Thymus (tissue), 11 donors: ENCODE data around the gene ZNF708. TPM values are rescaled to one million over a fixed set of nuclear protein-coding genes. Genes with fewer than 3 reads are reported as not detected.
"Not testable (repeated sequence)": the region's sequence is repeated elsewhere in the genome, so short reads cannot be mapped to it uniquely, and the experiment has no call there.

Experiments
- DNase-seq, 9 donors: peaks; one replicate each; pipeline ENCODE4 v3.0.0-alpha.2; 2013; ENCODE audit warnings: low spot score in 9 of 9, low read depth in 6 of 9, missing footprints in 1 of 9
- H3K27ac ChIP-seq, 2 donors: one replicate each; pipeline ENCODE4 v1.5.1; 2013; ENCODE audit warnings: control low read depth in 1 of 2, low read depth in 1 of 2, low read length in 1 of 2, mild to moderate bottlenecking in 1 of 2, moderate library complexity in 1 of 2
- H3K27me3 ChIP-seq, 2 donors: one replicate each; pipeline ENCODE4 v1.5.1; 2013; ENCODE audit warnings: low read length in 1 of 2; ENCODE audit not compliant: control insufficient read depth in 2 of 2, insufficient read depth in 1 of 2
- H3K36me3 ChIP-seq, 2 donors: one replicate each; pipeline ENCODE4 v1.5.1; 2013; ENCODE audit warnings: low read length in 1 of 2, mild to moderate bottlenecking in 1 of 2, moderate library complexity in 1 of 2; ENCODE audit not compliant: control insufficient read depth in 2 of 2, insufficient read depth in 2 of 2
- H3K4me1 ChIP-seq, 2 donors: one replicate each; pipeline ENCODE4 v1.5.1; 2013; ENCODE audit warnings: low read length in 2 of 2; ENCODE audit not compliant: control insufficient read depth in 2 of 2, insufficient read depth in 2 of 2
- H3K4me3 ChIP-seq, 2 donors: one replicate each; pipeline ENCODE4 v1.5.1; 2013; ENCODE audit warnings: low read length in 2 of 2, control low read depth in 1 of 2, mild to moderate bottlenecking in 1 of 2
- H3K9me3 ChIP-seq, 2 donors: one replicate each; pipeline ENCODE4 v1.5.1; 2013; ENCODE audit warnings: low read length in 1 of 2, mild to moderate bottlenecking in 1 of 2; ENCODE audit not compliant: control insufficient read depth in 2 of 2, insufficient read depth in 1 of 2
- WGBS: extraction: QIAGEN DNeasy Blood & Tissue Kit; methylation state at CpG from one replicate; pipeline ENCODE4 v1.1.7; 2013; 5-methylcytosine and 5-hydroxymethylcytosine counted together
- polyA plus RNA-seq: library from polyadenylated mRNA; stranded (reverse); fragments of 200-250 nt; gene quantifications from one replicate; pipeline ENCODE4 v1.2.3, GENCODE V29; 2013
- total RNA-seq: library from RNA; stranded (reverse); fragments of 120-200 nt; gene quantifications from one replicate; pipeline ENCODE4 v1.2.4, GENCODE V29; 2013
- donor health status: healthy.

Gene ZNF708
- total and polyA plus RNA-seq, 2 donors: 11.6 to 14.4 TPM

DNA sequence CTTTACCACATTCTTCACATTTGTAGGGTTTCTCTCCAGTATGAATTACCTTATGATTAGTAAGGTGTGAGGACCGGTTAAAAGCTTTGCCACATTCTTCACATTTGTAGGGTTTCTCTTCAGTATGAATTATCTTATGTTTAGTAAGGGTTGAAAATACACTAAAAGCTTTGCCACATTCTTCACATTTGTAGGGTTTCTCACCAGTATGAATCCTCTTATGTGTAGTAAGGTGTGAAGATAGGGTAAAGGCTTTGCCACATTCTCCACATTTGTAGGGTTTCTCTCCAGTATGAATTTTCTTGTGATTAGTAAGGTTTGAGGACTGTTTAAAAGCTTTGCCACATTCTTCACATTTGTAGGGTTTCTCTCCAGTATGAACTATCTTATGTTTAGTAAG is 35.4 kb downstream of the ZNF708 start:
- not testable (repeated sequence) for H3K4me1 ChIP-seq, H3K36me3 ChIP-seq
- 98% methylated on average over 1 of the region's 1 CpG for WGBS

DNA sequence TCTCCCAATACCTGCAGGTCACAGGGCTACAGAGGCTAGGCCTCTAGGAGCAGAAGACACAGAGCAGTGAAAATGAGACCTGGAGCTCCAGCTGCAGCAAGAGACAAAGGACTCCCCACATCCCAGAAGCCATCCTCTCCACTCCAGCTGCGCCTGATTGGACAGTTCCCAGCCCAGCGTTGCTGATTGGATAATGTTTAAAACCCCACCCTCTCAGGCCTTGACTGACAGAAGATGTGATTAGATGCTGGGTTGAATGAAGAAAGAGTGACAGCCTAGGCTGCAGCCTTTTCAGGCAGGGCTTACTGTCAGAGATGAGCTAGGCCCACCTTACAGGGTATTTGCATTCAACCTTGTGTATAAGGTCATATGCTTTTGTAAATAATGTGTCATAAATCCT is 59.4 kb downstream of the ZNF708 start:
- no peak overlapping the region for H3K4me3 ChIP-seq
- DNase-seq: no peak
- H3K4me1 ChIP-seq: no peaks in the 10 kb centered on the region
- peaks cover 1 to 33% of the 10 kb centered on the region in 2 donors for H3K9me3 ChIP-seq
- no peak overlapping the region for H3K27ac ChIP-seq
- WGBS: 94% methylated on average over 2 of the region's 2 CpGs
- no peaks in the 10 kb centered on the region for H3K27me3 ChIP-seq
- no peaks in the 10 kb centered on the region for H3K36me3 ChIP-seq

More for the DNA sequence above, 35.4 kb downstream of the ZNF708 start:
- H3K4me3 ChIP-seq, H3K27ac ChIP-seq, H3K27me3 ChIP-seq, DNase-seq: not testable (repeated sequence)
- peaks cover 2 to 11% of the 10 kb centered on the region in 2 donors for H3K9me3 ChIP-seq

DNA sequence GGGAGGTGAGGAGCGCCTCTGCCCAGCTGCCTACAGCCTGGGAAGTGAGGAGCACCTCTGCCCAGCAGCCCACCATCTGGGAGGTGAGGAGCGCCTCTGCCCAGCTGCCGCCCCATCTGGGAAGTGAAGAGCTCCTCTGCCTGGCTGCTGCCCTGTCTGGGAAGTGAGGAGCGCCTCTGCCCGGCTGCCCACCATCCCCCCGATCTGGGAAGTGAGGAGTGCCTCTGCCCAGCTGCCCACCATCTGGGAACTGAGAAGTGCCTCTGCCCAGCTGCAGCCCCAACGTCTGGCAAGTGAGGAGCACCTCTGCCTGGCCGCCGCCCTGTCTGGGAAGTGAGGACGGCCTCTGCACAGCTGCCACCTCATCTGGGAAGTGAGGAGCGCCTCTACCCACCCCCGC is 64.3 kb downstream of the ZNF708 start:
- Histone ChIP-seq H3K27me3 (no peaks in the 10 kb centered on the region), H3K27ac (no peak overlapping the region), H3K36me3 (no peaks in the 10 kb centered on the region), H3K9me3 (peaks cover 3 to 45% of the 10 kb centered on the region in 2 donors), H3K4me1 (no peaks in the 10 kb centered on the region), H3K4me3 (no peak overlapping the region)
- DNase-seq: no peak
- 87% methylated on average over 12 of the region's 12 CpGs for WGBS

DNA sequence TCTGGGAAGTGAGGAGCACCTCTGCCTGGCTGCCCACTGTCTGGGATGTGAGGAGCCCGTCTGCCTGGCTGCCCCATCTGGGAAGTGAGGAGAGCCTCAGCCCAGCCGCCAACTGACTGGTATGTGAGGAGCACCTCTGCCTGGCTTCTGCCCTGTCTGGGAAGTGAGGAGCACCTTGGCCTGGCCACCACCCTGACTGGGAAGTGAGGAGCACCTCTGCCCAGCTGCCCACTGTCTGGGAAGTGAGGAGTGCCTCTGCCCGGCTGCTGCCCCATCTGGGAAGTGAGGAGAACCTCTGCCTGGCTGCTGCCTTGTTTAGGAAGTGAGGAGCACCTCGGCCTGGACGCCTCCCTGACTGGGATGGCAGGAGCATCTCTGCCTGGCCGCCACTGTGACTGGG is 64.8 kb downstream of the ZNF708 start:
- Histone ChIP-seq H3K4me1 (no peaks in the 10 kb centered on the region), H3K36me3 (no peaks in the 10 kb centered on the region), H3K27me3 (no peaks in the 10 kb centered on the region), H3K9me3 (peaks cover 2 to 44% of the 10 kb centered on the region in 2 donors), H3K4me3 (no peak overlapping the region), H3K27ac (no peak overlapping the region)
- no peak for DNase-seq
- 78% methylated on average over 6 of the region's 6 CpGs for WGBS

DNA sequence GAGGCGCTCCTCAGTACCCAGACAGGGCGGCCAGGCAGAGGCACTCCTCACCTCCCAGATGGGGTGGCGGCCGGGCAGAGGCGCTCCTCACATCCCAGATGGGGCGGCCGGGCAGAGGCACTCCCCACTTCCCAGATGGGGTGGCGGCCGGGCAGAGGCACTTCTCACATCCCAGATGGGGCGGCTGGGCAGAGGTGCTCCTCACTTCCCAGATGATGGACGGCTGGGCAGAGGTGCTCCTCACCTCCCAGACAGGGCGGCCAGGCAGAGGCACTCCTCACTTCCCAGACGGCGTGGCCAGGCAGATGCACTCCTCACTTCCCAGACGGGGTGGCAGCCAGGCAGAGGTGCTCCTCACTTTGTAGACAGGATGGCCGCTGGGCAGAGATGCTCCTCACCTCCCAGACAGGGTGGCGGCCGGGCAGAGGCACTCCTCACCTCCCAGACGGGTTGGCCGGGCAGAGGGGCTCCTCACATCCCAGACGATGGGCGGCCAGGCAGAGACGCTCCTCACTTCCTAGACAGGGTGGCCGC is 68.3 kb downstream of the ZNF708 start:
- DNase-seq, H3K4me1 ChIP-seq, H3K36me3 ChIP-seq, H3K27ac ChIP-seq, H3K27me3 ChIP-seq, H3K4me3 ChIP-seq: not testable (repeated sequence)
- 97% methylated on average over 24 of the region's 24 CpGs for WGBS
- H3K9me3 ChIP-seq: peaks cover 2 to 34% of the 10 kb centered on the region in 2 donors

DNA sequence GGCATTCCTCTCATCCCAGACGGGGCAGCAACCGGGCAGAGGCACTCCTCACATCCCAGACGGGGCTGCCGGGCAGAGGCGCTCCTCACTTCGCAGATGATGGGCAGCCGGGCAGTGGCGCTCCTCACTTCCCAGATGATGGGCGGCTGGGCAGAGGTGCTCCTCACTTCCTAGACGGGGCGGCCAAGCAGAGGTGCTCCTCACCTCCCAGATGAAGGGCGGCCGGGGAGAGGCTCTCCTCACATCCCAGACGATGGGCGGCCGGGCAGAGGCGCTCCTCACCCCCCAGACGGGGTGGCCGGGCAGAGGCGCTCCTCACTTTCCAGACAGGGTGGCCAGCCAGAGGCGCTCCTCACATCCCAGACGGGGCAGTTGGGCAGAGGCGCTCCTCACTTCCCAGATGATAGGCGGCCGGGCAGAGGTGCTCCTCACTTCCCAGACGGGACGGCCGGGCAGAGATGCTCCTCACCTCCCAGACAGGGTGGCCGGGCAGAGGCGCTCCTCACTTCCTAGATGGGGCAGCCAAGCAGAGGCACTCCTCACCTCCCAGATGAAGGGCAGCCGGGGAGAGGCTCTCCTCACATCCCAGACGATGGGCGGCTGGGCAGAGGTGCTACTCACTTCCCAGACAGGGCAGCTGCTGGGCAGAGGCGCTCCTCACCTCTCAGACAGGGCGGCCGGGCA is 68.9 kb downstream of the ZNF708 start:
- Histone ChIP-seq H3K36me3 (no peaks in the 10 kb centered on the region), H3K27ac (no peak overlapping the region), H3K4me1 (no peaks in the 10 kb centered on the region), H3K9me3 (peaks cover 2 to 29% of the 10 kb centered on the region in 2 donors), H3K27me3 (no peaks in the 10 kb centered on the region), H3K4me3 (no peak overlapping the region)
- 97% methylated on average over 36 of the region's 36 CpGs for WGBS
- no peak for DNase-seq

DNA sequence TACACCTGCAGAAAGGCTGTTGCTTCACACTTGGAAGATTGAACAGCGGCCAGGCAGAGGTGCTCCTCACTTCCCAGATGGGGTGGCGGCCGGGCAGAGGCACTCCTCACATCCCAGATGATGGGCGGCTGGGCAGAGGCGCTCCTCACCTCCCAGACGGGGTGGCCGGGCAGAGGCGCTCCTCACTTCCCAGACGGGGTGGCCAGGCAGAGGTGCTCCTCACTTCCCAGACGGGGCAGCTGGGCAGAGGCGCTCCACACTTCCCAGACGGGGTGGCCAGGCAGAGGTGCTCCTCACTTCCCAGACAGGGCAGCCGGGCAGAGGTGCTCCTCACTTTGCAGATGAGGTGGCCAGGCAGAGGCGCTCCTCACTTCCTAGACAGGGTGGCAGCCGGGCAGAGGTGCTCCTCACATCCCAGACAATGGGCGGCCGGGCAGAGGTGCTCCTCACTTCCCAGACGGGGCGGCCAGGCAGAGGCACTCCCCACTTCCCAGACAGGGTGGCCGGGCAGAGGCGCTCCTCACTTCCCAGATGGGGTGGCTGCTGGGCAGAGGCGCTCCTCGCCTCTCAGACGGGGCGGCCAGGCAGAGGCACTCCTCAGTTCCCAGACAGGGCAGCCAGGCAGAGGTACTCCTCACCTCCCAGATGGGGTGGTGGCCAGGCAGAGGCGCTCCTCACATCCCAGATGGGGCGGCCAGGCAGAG is 69.6 kb downstream of the ZNF708 start:
- not testable (repeated sequence) for H3K27ac ChIP-seq, H3K27me3 ChIP-seq, H3K4me1 ChIP-seq, H3K4me3 ChIP-seq, H3K36me3 ChIP-seq, DNase-seq
- 93% methylated on average over 27 of the region's 27 CpGs for WGBS
- H3K9me3 ChIP-seq: peaks cover 2 to 23% of the 10 kb centered on the region in 2 donors

DNA sequence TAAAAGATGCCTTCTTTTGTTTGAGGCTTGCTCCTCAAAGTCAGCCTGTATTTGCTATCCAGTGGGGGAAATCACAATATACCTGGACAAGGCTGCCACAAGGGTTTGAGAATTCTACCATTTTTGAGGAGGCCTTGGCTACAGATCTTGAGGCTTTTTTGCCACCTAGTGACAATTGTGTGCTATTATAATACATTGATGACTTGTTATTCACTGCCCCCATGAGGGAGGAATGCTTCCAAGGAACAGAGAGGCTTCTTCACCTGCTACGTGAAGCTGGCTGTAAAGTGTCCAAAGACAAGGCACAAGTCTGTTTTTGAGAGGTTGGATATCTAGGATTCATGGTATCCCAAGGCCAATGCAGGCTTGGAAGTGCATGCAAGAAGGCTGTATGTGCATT is 72.5 kb downstream of the ZNF708 start:
- Histone ChIP-seq H3K27ac (no peak overlapping the region), H3K36me3 (no peaks in the 10 kb centered on the region), H3K4me1 (no peaks in the 10 kb centered on the region), H3K27me3 (no peaks in the 10 kb centered on the region), H3K4me3 (no peak overlapping the region), H3K9me3 (peaks cover 3 to 26% of the 10 kb centered on the region in 2 donors)
- 86% methylated on average over 1 of the region's 1 CpG for WGBS
- no peak for DNase-seq
